ENCODE measurements around the gene WASL. TPM values are rescaled to one million over a fixed set of nuclear protein-coding genes. Genes with fewer than 3 reads are reported as not detected.
A peak's percentile ranks its signal among the peaks of the same experiment; 100 is the strongest.

The WASL gene
- total RNA-seq, 6 donors from 2014 or later: 24.1 to 62.2 (median 31.3) TPM

DNA sequence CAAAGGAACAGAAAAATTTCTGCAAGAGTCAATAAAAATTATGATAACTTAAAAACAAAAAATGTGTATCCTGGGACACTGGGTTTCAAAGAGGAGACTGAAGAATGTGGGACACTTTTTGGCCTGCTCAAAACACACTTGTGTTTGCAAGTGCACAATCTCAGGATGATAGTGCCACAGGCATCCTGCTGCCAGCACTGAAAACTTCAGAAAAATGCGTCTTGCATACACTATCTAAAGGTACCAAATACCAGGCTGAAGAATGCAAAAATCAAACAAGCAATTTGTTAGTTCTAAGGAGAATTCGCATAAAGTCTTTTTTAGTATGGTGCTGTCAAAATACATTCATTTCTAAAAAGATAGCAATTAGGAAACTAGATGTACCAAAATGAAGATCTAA lies 38.1 kb downstream of the WASL start:
- Histone ChIP-seq H3K4me3 (no peak overlapping the region), H3K27me3 (no peaks in the 10 kb centered on the region), H3K36me3 (peaks cover 8 to 29% (median 11%) of the 10 kb centered on the region in 4 donors), H3K4me1 (peaks cover 17 to 38% (median 25%) of the 10 kb centered on the region in 4 donors), H3K9me3 (no peaks in the 10 kb centered on the region), H3K27ac (no peak overlapping the region)
- DNase-seq (no peak), ATAC-seq (ENCODE audit: low FRiP score in 2 of 2) (no peak)
- WGBS, 2 donors: 67 to 81% methylated on average over 2 of the region's 2 CpGs
- TF ChIP-seq POLR2AphosphoS5 (IDR thresholded peaks at IDR 0.05): no peak
- TF ChIP-seq CTCF (IDR thresholded peaks at IDR 0.05): no peak
- no peak for TF ChIP-seq EP300 (IDR thresholded peaks at IDR 0.05)
- TF ChIP-seq POLR2A (IDR thresholded peaks at IDR 0.05): no peak

GRCh38 chr7:123709525-123709924 lies 39.3 kb downstream of the WASL start:
- Histone ChIP-seq H3K4me1 (peaks cover 17 to 34% (median 21%) of the 10 kb centered on the region in 4 donors), H3K9me3 (no peaks in the 10 kb centered on the region), H3K4me3 (no peak overlapping the region), H3K27me3 (no peaks in the 10 kb centered on the region), H3K36me3 (peaks cover 8 to 41% (median 16%) of the 10 kb centered on the region in 4 donors), H3K27ac (no peak overlapping the region)
- DNase-seq: no peak
- ATAC-seq (ENCODE audit: low FRiP score in 2 of 2): peak in 1 of 2 donors; percentile 38
- TF ChIP-seq EP300 (IDR thresholded peaks at IDR 0.05) (no peak), CTCF (IDR thresholded peaks at IDR 0.05) (no peak), POLR2A (IDR thresholded peaks at IDR 0.05) (no peak), POLR2AphosphoS5 (IDR thresholded peaks at IDR 0.05) (no peak)
- 44 to 68% methylated on average over 2 of the region's 2 CpGs for WGBS, 2 donors

DNA sequence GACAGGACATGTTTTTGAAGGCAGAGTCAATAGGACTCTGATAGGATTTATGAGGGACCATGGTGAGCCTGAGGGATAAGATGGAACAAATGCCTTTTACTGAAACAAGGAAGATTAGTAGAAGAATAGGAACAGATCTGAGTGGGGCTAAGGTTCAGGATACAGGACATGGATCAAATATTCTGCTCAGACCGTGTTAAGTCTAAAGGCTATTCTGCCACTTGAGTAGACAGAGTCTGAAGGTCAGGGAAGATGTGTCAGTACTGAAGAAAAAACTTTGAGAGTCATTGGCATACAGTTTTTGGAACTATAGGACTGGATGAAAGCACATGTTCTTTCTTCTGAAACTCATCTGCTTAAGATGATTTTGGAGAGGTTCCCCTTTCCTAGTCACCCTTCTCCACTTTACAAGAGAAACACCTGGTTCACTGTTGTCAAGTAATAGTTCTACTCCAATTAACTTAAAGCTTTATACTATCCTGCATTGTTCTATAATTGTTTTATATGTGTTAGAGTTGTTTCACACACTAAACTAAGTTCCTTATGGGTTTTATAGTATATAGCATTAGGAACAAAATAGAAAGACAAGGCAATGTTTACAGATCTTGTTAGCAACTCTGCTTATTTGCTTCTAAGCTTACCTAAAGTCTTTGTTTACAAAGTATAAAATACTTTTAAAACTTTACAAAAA lies 43.4 kb downstream of the WASL start:
- 76 to 91% methylated on average over 1 of the region's 1 CpG for WGBS, 2 donors
- Histone ChIP-seq H3K4me1 (peaks cover 0 to 5% (median 1%) of the 10 kb centered on the region in 4 donors), H3K9me3 (no peaks in the 10 kb centered on the region), H3K4me3 (no peak overlapping the region), H3K27ac (no peak overlapping the region), H3K27me3 (no peaks in the 10 kb centered on the region), H3K36me3 (peaks cover 8 to 57% (median 16%) of the 10 kb centered on the region in 4 donors)
- TF ChIP-seq POLR2AphosphoS5 (IDR thresholded peaks at IDR 0.05): no peak
- TF ChIP-seq POLR2A (IDR thresholded peaks at IDR 0.05): no peak
- TF ChIP-seq EP300 (IDR thresholded peaks at IDR 0.05): no peak
- TF ChIP-seq CTCF (IDR thresholded peaks at IDR 0.05): no peak
- no peak for ATAC-seq (ENCODE audit: low FRiP score in 2 of 2)
- DNase-seq: no peak

- H3K36me3 ChIP-seq: peaks cover 4 to 78% (median 16%) of the 10 kb centered on the region in 4 donors
- WGBS, 2 donors: 83 to 91% methylated on average over 3 of the region's 3 CpGs
Observed at GRCh38 chr7:123695944-123696677, 52.7 kb downstream of the WASL start.

More at GRCh38 chr7:123695944-123696677, 52.7 kb downstream of the WASL start:
- Histone ChIP-seq H3K27me3 (no peaks in the 10 kb centered on the region), H3K9me3 (no peaks in the 10 kb centered on the region), H3K4me1 (no peaks in the 10 kb centered on the region), H3K27ac (no peak overlapping the region), H3K4me3 (no peak overlapping the region)
- DNase-seq (no peak), ATAC-seq (ENCODE audit: low FRiP score in 2 of 2) (no peak)
- no peak for TF ChIP-seq POLR2AphosphoS5 (IDR thresholded peaks at IDR 0.05)
- no peak for TF ChIP-seq POLR2A (IDR thresholded peaks at IDR 0.05)
- no peak for TF ChIP-seq CTCF (IDR thresholded peaks at IDR 0.05)
- no peak for TF ChIP-seq EP300 (IDR thresholded peaks at IDR 0.05)
